ENCODE measurements around the gene MRPL12. TPM values are rescaled to one million over a fixed set of nuclear protein-coding genes. Genes with fewer than 3 reads are reported as not detected.

The MRPL12 gene
- 3.7 and 65.9 TPM in 2 replicates for total RNA-seq

DNA sequence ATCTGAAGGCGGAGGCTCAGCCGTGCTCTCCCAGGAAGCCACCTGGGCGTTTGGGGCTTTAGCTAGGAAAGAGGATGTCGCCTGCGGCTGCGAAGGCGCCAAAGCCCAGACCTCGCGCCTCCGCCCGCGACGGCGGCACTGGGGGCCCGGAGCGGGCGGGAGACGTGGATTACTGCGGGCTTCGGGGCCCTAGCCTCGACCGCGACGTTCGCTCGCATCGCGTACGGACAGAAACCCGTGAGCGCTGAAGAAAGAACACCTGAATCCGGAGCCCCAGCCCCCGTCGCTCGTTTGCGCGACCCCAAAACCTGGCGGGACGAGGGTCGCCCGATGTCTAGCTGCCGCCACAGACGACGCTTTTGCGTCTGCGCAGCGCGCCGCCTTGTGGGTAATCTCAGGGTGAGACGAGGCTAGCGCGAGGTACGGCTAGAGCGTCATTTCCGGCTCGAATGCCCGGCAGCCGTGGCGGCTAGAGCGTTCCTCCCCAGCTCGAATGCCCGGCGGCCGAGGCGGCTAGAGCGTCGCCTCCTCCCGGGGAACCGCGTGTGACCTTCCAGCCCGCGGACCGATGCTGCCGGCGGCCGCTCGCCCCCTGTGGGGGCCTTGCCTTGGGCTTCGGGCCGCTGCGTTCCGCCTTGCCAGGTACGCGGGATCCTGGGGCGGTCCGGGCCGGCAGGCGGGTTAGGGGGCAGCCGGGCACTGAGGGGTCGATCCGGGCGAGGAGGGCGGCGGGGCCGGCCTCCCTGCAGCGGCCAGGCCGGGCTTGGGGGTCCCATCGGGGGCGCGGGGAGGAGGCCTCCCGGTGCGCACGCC lies at the start of gene MRPL12:
Gene MRPL12 (plus strand): TSS at position 434 of the 813 bp plus-strand sequence. CDS start 135 bp downstream, at position 569.

DNA sequence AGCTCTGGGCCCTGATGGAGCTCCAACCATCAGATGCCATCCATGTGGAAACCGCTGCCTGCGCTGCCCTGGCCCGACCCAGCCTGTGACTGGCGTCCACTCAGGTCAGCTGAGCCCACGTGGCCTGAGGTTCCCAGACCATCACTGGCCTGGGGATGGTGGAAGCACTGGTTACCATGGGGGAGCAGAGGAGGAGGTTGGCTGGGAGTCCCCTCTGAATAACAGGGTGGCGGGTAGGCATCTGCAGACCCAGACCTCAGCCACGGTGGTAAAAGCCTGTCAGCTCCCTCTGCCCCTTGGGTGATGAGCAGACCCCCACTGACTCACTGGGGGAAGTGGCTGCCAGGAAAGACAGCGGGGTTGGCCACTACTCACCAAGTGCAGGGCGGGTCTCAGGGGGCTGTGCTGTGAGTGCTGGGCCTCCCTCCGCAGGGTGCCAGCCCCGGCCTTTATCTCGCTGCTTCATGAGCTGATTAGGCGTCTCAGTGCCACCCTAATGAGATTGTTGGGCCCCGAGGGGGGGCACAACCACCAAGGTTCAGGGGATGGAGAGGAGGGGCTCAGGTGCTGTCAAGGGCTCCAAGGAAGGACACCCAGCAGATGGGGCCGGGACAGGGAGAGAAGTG lies 46.9 kb upstream of the MRPL12 start, which contains the start of gene PDE6G:
Gene PDE6G (minus strand): TSS at position 425 of the 626 bp plus-strand sequence. CDS start 3,237 bp downstream, outside the sequence.

DNA sequence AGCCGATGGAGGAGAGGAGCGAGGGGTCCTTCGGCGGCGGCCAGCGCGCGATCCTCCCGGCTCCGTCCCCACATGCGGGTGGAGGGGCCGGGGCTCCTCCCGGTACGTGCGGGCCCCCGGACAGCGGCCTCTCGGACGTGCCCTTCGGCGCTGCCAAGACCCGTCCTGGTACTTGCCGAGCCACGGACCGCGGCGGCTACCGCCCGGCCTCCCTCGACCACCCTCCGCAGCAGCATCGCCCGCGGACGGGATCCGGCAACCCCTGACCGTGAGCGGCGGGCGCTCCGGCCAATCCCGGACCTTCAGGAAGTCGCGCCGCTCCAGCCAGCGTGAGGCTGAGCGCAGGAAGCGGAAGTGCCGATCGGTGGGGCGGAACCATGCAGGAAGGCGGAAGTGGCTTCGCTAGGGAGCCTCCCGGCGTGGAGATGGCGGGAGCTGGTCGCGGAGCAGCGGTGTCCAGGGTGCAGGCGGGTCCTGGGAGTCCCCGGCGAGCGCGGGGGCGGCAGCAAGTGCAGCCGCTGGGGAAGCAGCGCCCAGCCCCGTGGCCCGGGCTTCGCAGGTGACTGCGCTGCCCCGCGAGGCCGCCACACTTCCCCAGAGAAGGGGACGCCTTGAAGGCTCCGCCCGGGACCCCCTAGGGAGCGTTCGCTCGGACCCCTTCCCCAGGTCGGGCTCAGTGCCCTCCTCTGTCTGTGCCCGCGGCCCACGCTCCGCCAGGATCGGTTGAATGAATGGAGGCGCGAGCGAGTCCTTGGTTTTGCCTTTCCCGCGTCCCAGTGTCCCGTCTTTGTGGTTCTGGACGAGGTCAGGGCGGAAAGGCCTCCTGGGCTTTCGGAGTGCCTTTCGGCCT lies 36.6 kb upstream of the MRPL12 start, which contains the start of the genes CCDC137 and OXLD1:
Gene CCDC137 (plus strand): TSS at position 396 of the 850 bp plus-strand sequence. CDS start 30 bp downstream, at position 426.
Gene OXLD1 (minus strand): TSS at position 264 of the 850 bp plus-strand sequence. CDS start 28 bp downstream, at position 236.

DNA sequence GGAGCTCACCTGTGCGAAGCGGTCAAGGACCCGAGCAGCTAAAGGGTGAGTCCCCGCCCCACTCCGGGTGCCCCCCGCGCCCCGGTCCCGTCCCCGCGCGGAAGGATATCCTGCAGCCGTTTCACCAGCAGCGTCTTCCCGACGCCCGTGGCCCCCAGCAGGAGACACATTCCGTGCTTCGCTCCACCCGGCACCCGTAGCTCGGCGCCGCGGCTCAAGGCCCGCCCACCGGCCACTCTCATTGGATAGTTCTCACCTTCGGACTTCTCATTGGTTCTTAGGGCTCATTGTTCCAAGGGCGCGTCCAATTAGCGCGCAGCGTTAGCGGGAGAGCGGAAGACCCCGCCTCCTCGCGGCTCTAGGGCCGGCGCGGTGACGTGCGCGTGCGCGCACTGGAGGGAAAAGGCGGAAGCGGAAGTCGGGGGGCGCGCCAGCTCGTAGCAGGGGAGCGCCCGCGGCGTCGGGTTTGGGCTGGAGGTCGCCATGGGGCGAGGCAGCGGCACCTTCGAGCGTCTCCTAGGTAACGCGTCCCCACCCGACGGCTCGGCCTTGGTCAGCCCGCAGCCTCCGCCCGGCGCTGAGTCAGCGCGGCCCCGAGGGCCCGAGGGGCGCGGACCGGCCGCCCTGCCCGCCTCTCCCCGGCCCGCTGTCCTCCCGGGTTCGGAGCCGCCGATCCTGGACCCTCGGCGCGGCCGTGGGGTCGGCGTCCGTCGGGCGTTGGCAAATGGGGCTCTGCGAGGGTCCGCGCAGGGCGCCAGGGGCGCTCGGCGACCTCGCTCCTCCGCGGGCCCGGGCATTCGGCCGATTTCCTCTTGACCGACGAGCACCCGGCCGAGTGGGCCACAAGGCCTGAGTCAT lies 19.4 kb upstream of the MRPL12 start, which contains the start of the genes ARL16 and HGS:
Gene ARL16 (minus strand): TSS at position 214 of the 858 bp plus-strand sequence. CDS start 44 bp downstream, at position 170.
Gene HGS (plus strand): TSS at position 428 of the 858 bp plus-strand sequence. CDS start 56 bp downstream, at position 484.

DNA sequence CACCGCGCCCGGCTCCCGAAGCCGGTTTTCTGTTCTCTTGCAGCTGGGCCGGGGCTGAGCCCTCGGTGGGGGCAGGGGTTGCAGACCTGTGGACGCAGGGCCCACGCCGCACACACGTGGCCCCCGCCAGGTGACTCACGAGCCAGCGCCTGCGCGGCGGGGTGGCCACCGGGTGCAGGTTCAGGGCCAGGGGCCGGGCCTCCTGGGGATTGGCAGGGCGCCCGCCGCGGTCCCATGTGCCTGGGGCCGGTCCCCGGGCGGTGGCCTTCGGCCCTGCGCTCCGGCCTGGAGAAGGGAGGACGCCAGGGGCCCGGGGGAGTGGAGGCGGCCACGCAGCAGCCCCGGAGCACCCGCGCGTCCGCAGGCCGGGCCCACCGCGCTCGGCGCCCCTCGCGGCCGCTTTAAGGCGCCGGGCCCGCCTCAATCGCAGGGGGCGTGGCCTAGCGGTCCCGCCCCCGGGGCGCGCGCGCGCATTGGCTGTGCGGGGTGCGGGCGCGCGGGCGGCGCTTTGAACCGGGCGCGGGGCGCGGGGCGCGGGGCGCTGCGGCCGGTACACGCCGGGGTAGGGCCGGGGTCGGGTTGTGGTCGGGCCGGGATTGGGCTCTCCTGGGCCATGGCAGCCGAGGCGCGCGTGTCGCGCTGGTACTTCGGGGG lies 8.8 kb downstream of the MRPL12 start, which contains the start of gene SLC25A10:
Gene SLC25A10 (plus strand): TSS at position 471 of the 654 bp plus-strand sequence. CDS start 143 bp downstream, at position 614.

Other genes with a start within 250 kb of the MRPL12 start
- 5,189 and 7,714 TPM in 2 replicates for gene ACTG1, start 190.6 kb upstream of the MRPL12 start, total RNA-seq
- 0.19 and 5.1 TPM in 2 replicates for gene FSCN2, start 175.0 kb upstream of the MRPL12 start, total RNA-seq
- gene FAAP100, start 151.0 kb upstream of the MRPL12 start, total RNA-seq = 14.7 and 17.4 TPM in 2 replicates
- 55.0 and 97.4 TPM in 2 replicates for gene NPLOC4, start 66.3 kb upstream of the MRPL12 start, total RNA-seq
- 0.58 and 1.7 TPM in 2 replicates for gene TSPAN10, start 66.2 kb upstream of the MRPL12 start, total RNA-seq
- not detected in 2 replicates for gene PDE6G, start 46.8 kb upstream of the MRPL12 start, total RNA-seq
- 24.8 and 39.5 TPM in 2 replicates for gene OXLD1, start 36.8 kb upstream of the MRPL12 start, total RNA-seq
- gene CCDC137, start 36.6 kb upstream of the MRPL12 start, total RNA-seq = 5.6 and 13.8 TPM in 2 replicates
- gene ARL16, start 19.6 kb upstream of the MRPL12 start, total RNA-seq = 24.0 and 26.6 TPM in 2 replicates
- 74.6 and 77.2 TPM in 2 replicates for gene HGS, start 19.4 kb upstream of the MRPL12 start, total RNA-seq
- gene SLC25A10, start 8.9 kb downstream of the MRPL12 start, total RNA-seq = 5.6 and 17.8 TPM in 2 replicates
- not detected in 2 replicates for gene GCGR, start 100.8 kb downstream of the MRPL12 start, total RNA-seq
- gene MCRIP1, start 129.9 kb downstream of the MRPL12 start, total RNA-seq = 91.6 and 113 TPM in 2 replicates
- gene PPP1R27, start 131.7 kb downstream of the MRPL12 start, total RNA-seq = 0.19 and 0.28 TPM in 2 replicates
- gene P4HB, start 157.2 kb downstream of the MRPL12 start, total RNA-seq = 1,109 and 1,495 TPM in 2 replicates
- gene ARHGDIA, start 168.0 kb downstream of the MRPL12 start, total RNA-seq = 132 and 223 TPM in 2 replicates
- gene ALYREF, start 188.2 kb downstream of the MRPL12 start, total RNA-seq = 60.0 and 264 TPM in 2 replicates
- 110 and 239 TPM in 2 replicates for gene ANAPC11, start 188.4 kb downstream of the MRPL12 start, total RNA-seq
- gene NPB, start 198.9 kb downstream of the MRPL12 start, total RNA-seq = 0.58 and 0.85 TPM in 2 replicates
- gene PCYT2, start 208.0 kb downstream of the MRPL12 start, total RNA-seq = 27.6 and 43.3 TPM in 2 replicates
- 11.3 and 23.8 TPM in 2 replicates for gene SIRT7, start 214.8 kb downstream of the MRPL12 start, total RNA-seq
- gene MAFG, start 224.4 kb downstream of the MRPL12 start, total RNA-seq = 14.4 TPM in 2 replicates
- 107 and 123 TPM in 2 replicates for gene PYCR1, start 233.9 kb downstream of the MRPL12 start, total RNA-seq
- gene MYADML2, start 243.9 kb downstream of the MRPL12 start, total RNA-seq = not detected in 2 replicates